NT2/D1 (cell line): Measurements from ENCODE around the gene CNKSR2.

ENCODE experiments used
- DNase-seq: peaks from one replicate; pipeline ENCODE4 v3.0.0-alpha.2; 2011; ENCODE audit warnings: low read depth, low spot score
- H3K27me3 ChIP-seq: 2 replicates; pipeline ENCODE4 v1.6.0; 2011; ENCODE audit warnings: mild to moderate bottlenecking; ENCODE audit not compliant: insufficient read length, insufficient read depth
- H3K36me3 ChIP-seq: 2 replicates; pipeline ENCODE4 v1.6.1; 2011; ENCODE audit warnings: mild to moderate bottlenecking, low read length, mixed read lengths; ENCODE audit not compliant: insufficient read depth, insufficient read length
- H3K4me1 ChIP-seq: 2 replicates; pipeline ENCODE4 v1.5.1; 2011; ENCODE audit not compliant: insufficient read depth, insufficient read length
- H3K4me3 ChIP-seq: 2 replicates; pipeline ENCODE4 v1.5.1; 2011; ENCODE audit warnings: low read depth; ENCODE audit not compliant: insufficient read length
- H3K9ac ChIP-seq: 2 replicates; pipeline ENCODE4 v1.6.0; 2011; ENCODE audit warnings: low read depth; ENCODE audit not compliant: insufficient read length
- H3K9me3 ChIP-seq: 2 replicates; pipeline ENCODE4 v1.5.1; 2011; ENCODE audit warnings: mild to moderate bottlenecking, low read length; ENCODE audit not compliant: insufficient read depth
- SUZ12 ChIP-seq: IDR thresholded peaks from 2 replicates; pipeline ENCODE4 v1.6.1; 2011; ENCODE audit not compliant: insufficient read length, insufficient read depth; ENCODE audit errors: extremely low read depth
- YY1 ChIP-seq: IDR thresholded peaks from 2 replicates; pipeline ENCODE4 v1.6.1; 2011; ENCODE audit not compliant: insufficient read length, insufficient read depth
- ZNF274 ChIP-seq: IDR thresholded peaks from 2 replicates; pipeline ENCODE4 v1.6.1; 2011; ENCODE audit warnings: mild to moderate bottlenecking, low read depth, low read length

The CNKSR2 gene

DNA sequence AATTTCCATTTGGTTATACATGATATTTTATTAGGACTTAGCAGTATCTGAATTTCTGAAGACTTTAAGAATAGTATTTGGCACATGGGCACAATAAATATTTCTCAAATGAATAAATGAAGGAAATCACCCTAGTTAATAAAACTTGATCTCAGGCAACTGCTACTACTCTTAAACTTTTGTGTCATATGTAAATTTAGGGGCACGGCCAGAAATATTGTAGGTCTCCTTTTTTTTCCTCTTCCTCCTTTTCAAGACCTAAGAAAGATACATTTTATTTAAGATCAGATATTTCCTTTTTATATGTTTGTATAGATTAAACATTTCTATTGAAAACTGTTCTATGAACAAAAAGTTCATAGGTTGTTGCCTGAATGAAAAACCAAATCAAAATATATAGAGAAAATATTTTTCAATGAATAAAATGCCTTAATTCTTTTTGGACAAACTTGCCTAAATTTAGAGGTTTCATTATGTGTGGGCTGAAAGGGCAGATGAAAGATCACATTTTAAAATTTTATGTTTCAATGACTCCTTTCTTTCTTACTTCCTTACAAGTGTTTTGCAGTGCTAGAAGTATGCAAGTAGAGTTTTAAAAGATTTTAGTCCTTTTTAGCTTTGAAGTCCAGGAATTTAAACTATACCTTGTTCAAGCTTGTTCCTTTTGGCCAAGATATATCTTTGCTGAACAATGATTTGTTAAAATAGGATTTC is 26.3 kb downstream of the CNKSR2 start:
- Histone ChIP-seq H3K9me3 (no peaks in the 10 kb centered on the region), H3K36me3 (no peaks in the 10 kb centered on the region), H3K4me1 (no peaks in the 10 kb centered on the region), H3K4me3 (no peak overlapping the region), H3K27me3 (no peaks in the 10 kb centered on the region), H3K9ac (no peak overlapping the region)
- TF ChIP-seq SUZ12 (no peak), YY1 (no peak), ZNF274 (no peak)
- no peak for DNase-seq

DNA sequence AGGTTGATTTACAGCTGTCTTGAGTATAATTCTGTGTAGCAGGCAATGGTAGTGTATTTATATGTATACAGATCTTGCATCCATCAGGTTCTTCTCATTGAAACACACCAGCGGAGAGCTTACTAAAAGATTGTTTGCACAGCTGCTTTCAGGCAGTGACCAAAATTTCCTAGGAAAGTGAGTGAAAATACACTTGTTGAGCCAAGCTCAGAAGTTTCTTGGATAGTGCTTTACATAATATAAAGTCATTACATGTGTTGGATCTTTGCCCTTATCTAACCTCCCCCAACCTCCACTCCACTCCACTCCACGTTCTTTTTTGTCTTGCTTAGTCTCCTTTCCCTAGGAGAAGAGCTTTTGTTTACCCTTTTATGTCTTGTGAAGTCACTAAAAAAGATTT is 34.1 kb downstream of the CNKSR2 start:
- no peak overlapping the region for H3K4me3 ChIP-seq
- no peak for DNase-seq
- H3K27me3 ChIP-seq: no peaks in the 10 kb centered on the region
- TF ChIP-seq ZNF274: no peak
- TF ChIP-seq YY1: no peak
- TF ChIP-seq SUZ12: no peak
- no peaks in the 10 kb centered on the region for H3K9me3 ChIP-seq
- H3K36me3 ChIP-seq: no peaks in the 10 kb centered on the region
- no peaks in the 10 kb centered on the region for H3K4me1 ChIP-seq
- no peak overlapping the region for H3K9ac ChIP-seq

DNA sequence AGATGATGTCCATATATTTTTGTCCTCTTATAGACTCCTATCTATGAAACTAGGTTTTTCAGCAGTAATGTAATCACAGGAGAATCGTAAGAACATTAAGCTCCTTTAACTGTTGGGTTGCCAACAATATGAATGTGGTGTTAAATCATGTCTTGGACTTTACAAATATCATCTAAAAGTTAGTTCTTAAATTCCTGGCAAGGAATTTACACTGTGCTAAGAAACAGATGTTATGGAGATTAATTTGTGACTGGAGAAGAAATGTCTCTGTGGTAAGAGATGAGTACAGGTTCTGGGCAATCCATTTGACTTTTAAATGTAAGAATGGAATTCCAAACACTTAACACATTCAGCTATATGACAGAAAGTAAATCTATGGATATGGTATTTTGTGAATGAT is 34.6 kb downstream of the CNKSR2 start:
- no peaks in the 10 kb centered on the region for H3K27me3 ChIP-seq
- H3K9me3 ChIP-seq: no peaks in the 10 kb centered on the region
- H3K4me1 ChIP-seq: no peaks in the 10 kb centered on the region
- H3K36me3 ChIP-seq: no peaks in the 10 kb centered on the region
- DNase-seq: no peak
- TF ChIP-seq ZNF274 (no peak), SUZ12 (no peak), YY1 (no peak)
- H3K4me3 ChIP-seq: no peak overlapping the region
- no peak overlapping the region for H3K9ac ChIP-seq

DNA sequence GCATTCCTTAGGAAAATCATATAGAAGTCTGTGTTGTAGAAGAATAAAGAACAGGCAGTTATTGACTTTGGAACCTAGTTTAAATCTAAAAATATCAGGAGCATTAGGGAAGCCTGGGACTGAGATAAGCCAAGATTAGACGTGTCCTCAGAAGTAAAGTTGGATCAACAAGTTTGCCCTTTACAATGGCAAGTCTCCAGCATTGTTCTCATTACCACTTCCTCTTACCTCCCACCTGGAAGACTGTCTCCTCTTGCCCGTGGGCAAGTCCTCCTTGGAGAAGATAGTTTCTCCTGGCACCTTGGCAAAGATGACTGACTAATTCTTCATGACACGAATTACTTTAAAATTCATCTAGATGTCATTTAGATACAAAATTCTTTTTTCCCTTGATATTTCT is 37.8 kb downstream of the CNKSR2 start:
- TF ChIP-seq ZNF274 (no peak), SUZ12 (no peak), YY1 (no peak)
- H3K9ac ChIP-seq: no peak overlapping the region
- H3K9me3 ChIP-seq: no peaks in the 10 kb centered on the region
- no peak for DNase-seq
- H3K27me3 ChIP-seq: no peaks in the 10 kb centered on the region
- no peak overlapping the region for H3K4me3 ChIP-seq
- H3K36me3 ChIP-seq: no peaks in the 10 kb centered on the region
- H3K4me1 ChIP-seq: no peaks in the 10 kb centered on the region

DNA sequence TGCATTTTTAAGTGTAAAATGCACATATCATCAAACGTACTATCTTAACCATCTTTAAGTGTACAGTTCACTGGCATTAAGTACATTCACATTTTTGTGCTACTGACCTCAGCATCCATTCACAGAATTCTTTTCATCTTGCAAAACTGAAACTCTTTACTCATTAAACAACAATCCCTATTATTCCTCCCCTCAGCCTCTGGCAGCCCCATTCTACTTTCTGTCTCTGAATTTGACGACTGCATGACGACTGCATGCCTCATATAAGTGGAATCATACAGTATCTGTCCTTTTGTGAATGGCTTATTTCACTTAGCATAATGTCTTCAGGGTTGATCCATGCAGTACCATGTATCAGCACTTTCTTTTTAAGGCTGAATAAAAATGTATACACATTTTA is 38.7 kb downstream of the CNKSR2 start:
- TF ChIP-seq YY1: no peak
- TF ChIP-seq SUZ12: no peak
- TF ChIP-seq ZNF274: no peak
- H3K4me1 ChIP-seq: no peaks in the 10 kb centered on the region
- no peaks in the 10 kb centered on the region for H3K9me3 ChIP-seq
- no peak overlapping the region for H3K4me3 ChIP-seq
- DNase-seq: no peak
- no peak overlapping the region for H3K9ac ChIP-seq
- no peaks in the 10 kb centered on the region for H3K36me3 ChIP-seq
- H3K27me3 ChIP-seq: no peaks in the 10 kb centered on the region

DNA sequence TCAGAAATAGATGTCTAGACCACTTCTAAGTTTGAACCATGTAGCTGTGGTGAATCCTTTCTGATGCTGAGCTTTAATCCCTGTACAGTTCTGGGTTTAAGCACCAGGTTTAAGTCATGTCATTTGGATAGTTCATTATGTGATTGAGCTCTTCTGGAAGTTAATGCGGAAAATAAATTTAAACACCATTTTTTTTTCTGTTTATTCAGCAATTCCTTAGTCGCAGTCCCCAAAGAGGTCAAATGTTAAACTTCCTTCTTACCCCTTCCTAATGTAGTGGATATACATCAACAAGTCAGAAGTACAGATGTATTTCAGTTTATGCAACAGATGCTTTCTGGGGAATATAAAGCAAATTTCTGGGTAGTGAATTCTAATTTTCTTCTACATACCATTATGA is 52.9 kb downstream of the CNKSR2 start:
- TF ChIP-seq YY1 (no peak), ZNF274 (no peak), SUZ12 (no peak)
- no peak overlapping the region for H3K4me3 ChIP-seq
- no peaks in the 10 kb centered on the region for H3K4me1 ChIP-seq
- no peak for DNase-seq
- no peaks in the 10 kb centered on the region for H3K36me3 ChIP-seq
- H3K9ac ChIP-seq: no peak overlapping the region
- no peaks in the 10 kb centered on the region for H3K9me3 ChIP-seq
- no peaks in the 10 kb centered on the region for H3K27me3 ChIP-seq

DNA sequence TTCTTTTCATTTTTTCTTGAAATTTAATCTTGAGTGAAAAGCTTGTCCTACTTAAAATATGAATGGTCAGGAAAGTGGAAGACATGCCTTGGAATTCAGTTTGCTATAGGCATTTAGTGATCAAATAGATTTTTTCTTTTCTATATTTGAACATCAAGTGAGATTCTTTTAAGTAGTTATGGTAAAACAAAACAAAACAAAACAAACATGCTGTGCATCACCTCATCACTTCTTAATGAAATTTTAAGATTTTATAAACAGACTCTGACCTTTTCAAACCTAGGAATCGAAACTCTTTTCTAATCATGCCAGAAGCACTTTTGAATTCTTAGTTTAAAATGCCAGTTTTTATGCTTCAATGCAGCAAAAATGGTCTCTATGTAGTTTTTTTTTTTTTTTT is 62.8 kb downstream of the CNKSR2 start:
- no peak overlapping the region for H3K9ac ChIP-seq
- no peaks in the 10 kb centered on the region for H3K27me3 ChIP-seq
- H3K4me3 ChIP-seq: no peak overlapping the region
- H3K36me3 ChIP-seq: peaks cover 2% of the 10 kb centered on the region
- TF ChIP-seq SUZ12 (no peak), ZNF274 (no peak), YY1 (no peak)
- no peaks in the 10 kb centered on the region for H3K4me1 ChIP-seq
- no peaks in the 10 kb centered on the region for H3K9me3 ChIP-seq
- DNase-seq: no peak

DNA sequence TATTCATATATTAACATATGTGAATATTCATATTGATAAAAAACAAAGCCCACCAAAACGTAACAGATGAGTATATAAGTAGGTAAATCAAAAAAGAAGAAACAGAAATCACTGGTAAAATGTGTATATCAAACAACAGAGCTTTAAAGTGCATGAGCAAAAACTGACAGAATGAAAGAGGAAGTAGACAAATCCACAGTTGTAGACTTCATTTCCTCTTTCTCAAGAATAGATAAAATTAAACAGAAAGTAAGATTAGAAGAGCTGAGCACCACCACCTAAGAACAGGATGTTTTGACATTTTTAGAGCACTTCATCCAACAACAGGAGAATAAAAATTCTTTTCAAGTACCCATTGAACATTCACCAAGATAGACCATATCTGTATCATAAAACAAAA is 64.6 kb downstream of the CNKSR2 start:
- no peak overlapping the region for H3K9ac ChIP-seq
- no peaks in the 10 kb centered on the region for H3K9me3 ChIP-seq
- H3K4me1 ChIP-seq: no peaks in the 10 kb centered on the region
- no peak for TF ChIP-seq ZNF274
- TF ChIP-seq SUZ12: no peak
- no peak for TF ChIP-seq YY1
- no peak for DNase-seq
- H3K27me3 ChIP-seq: no peaks in the 10 kb centered on the region
- no peaks in the 10 kb centered on the region for H3K36me3 ChIP-seq
- H3K4me3 ChIP-seq: no peak overlapping the region
